Skin epidermis (tissue), 12 donors: ENCODE measurements around the gene TNN.
"Not testable (repeated sequence)": the region's sequence is repeated elsewhere in the genome, so short reads cannot be mapped to it uniquely, and the experiment has no call there.

Experiments used
- H3K27ac ChIP-seq, 21 experiments: fragments of 200-600 bp; sonication (generic) in 11 of 21; one replicate each; pipeline ENCODE4 v1.5.0; 2020; ENCODE audit warnings: mild to moderate bottlenecking in 3 of 21, inconsistent platforms in 2 of 21, moderate library complexity in 2 of 21
- H3K4me3 ChIP-seq, 7 experiments: fragments of 200-600 bp; sonication (generic) in 2 of 7; one replicate each; pipeline ENCODE4 v1.5.0; 2020; ENCODE audit warnings: inconsistent platforms in 2 of 7, mild to moderate bottlenecking in 2 of 7, moderate library complexity in 1 of 7

The TNN gene, protein sequence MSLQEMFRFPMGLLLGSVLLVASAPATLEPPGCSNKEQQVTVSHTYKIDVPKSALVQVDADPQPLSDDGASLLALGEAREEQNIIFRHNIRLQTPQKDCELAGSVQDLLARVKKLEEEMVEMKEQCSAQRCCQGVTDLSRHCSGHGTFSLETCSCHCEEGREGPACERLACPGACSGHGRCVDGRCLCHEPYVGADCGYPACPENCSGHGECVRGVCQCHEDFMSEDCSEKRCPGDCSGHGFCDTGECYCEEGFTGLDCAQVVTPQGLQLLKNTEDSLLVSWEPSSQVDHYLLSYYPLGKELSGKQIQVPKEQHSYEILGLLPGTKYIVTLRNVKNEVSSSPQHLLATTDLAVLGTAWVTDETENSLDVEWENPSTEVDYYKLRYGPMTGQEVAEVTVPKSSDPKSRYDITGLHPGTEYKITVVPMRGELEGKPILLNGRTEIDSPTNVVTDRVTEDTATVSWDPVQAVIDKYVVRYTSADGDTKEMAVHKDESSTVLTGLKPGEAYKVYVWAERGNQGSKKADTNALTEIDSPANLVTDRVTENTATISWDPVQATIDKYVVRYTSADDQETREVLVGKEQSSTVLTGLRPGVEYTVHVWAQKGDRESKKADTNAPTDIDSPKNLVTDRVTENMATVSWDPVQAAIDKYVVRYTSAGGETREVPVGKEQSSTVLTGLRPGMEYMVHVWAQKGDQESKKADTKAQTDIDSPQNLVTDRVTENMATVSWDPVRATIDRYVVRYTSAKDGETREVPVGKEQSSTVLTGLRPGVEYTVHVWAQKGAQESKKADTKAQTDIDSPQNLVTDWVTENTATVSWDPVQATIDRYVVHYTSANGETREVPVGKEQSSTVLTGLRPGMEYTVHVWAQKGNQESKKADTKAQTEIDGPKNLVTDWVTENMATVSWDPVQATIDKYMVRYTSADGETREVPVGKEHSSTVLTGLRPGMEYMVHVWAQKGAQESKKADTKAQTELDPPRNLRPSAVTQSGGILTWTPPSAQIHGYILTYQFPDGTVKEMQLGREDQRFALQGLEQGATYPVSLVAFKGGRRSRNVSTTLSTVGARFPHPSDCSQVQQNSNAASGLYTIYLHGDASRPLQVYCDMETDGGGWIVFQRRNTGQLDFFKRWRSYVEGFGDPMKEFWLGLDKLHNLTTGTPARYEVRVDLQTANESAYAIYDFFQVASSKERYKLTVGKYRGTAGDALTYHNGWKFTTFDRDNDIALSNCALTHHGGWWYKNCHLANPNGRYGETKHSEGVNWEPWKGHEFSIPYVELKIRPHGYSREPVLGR (N-terminal part only)

DNA sequence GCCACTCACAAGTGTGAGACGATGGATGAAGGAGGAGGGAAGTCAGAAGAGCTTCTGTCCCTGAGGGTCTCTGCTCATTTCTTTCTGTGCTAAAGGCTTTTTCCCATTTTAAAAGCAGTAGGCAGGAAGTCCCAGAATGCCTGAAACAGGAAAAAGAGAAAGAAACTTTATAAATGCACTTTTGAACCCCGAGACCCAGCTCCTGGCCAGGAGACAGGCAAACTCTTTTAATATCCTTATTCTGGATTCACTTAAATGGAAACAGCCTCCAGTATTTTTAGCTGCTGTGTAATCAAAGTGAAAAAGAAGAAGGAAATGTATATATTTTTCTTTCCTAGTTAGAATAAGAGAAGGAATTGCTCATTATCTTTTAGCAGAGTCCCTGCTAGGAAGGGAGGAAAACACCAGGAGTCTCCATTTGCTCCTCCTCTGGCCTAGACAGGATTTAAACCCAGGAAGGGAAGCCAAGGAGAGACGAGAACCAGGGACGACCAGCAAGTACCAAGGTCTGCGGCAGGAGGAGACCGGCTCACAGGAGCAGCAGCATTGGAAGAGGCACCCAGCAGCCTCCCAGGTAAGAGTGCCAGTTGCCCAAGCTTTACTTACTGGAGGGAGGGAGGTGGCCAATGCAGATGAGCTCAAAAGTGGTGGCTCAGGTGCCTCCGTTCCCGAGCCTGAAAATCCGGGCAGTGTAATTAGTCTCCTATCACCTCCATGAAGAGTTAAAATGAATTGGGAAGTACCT, at the start of gene TNN:
TNN (plus strand) TSS at position 472 of the 745 bp plus-strand sequence. CDS start 9,586 bp downstream, outside the sequence.
- Histone ChIP-seq H3K27ac (no peak within 1 kb of the TSS), H3K4me3 (no peak within 1 kb of the TSS)

GRCh38 chr1:175019524-175019923, 48.1 kb upstream of the TNN start:
- Histone ChIP-seq H3K4me3 (no peak overlapping the region), H3K27ac (no peak overlapping the region)

DNA sequence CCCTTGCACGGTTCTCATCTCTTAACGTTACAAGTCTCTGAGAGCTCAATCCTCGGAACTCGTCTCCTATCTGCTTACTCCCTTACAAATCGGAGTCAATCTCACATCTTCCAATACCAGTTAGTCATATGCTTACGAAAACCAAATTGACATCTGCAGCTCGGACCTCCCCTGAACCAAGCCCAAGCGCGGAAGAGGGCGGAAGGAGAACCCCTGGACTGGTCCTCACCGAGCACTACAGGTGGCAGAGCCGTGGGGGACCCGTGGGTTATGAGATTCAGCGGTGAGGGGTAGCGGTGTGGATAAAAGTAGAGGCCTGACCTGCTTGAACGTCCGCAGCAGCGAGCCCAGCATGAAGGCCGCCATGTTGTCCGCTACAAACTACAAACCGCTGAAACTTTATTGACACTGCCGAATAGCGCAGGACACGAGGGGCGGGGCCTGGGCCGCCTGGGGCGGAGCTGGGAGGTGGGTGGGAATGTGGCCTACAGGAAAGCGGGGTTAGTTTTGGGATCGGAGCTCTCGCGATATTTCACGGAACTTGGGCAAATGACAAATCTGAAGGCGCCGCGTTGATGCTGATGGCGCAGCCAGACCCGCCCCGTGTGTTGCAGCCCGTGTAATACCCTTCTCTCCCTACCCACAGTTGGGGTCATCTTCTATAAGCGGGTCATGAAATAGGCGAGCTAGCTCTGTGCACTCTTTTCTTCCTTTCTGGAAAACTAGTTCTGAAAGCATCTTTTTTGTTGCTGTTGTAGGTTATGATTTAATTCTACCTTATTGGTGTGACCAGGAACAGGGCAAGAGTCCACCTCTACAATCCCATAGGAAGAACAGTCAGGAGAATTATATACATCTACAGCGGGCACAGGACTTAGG, 44.4 kb upstream of the TNN start, which contains the start of gene MRPS14:
MRPS14 (minus strand) TSS at position 383 of the 879 bp plus-strand sequence; CDS start at position 366, 17 bp downstream.
- Histone ChIP-seq H3K4me3 (peak within 1 kb of the TSS; percentile 67 to 93 (median 80)), H3K27ac (peak within 1 kb of the TSS; percentile 4 to 92 (median 85))

DNA sequence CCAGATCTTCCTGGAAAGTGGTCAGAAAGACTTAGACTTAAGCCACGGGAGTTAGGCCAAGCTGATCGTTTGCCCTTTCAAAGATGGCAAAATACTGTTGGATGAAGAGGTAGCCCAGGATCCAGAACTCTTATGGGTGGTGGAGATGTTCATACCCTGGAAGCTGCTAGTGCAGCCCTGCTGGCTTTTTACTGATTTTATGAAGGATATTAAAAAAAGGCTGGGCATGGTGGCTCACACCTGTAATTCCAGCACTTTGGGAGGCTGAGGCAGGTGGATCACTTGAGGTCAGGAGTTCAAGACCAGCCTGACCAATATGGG, 43.8 kb upstream of the TNN start:
- H3K27ac ChIP-seq: peak overlapping the region in 18 of 21 experiments; percentile 60 to 92 (median 86)
- peak overlapping the region; percentile 67 to 93 (median 80) for H3K4me3 ChIP-seq

DNA sequence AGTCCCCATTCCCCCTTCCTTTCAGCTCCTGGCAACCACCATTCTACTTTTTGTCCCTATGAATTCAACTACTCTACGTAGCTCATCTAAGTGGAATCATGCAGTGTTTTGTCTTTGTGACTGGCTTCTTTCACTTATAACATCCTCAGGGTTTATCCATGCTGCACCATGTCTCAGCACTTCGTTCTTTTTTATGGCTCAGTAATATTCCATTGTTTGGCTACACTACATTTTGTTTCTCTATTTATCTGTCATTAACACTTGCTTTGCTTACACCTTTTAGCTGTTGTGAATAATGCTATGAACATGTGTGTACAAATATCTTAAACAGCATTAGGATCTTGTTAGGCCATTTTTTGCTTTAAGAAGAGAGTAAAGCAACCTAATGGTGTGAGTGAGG, 42.9 kb upstream of the TNN start:
- peak overlapping the region in 1 of 21 experiments; percentile 6 for H3K27ac ChIP-seq
- no peak overlapping the region for H3K4me3 ChIP-seq

DNA sequence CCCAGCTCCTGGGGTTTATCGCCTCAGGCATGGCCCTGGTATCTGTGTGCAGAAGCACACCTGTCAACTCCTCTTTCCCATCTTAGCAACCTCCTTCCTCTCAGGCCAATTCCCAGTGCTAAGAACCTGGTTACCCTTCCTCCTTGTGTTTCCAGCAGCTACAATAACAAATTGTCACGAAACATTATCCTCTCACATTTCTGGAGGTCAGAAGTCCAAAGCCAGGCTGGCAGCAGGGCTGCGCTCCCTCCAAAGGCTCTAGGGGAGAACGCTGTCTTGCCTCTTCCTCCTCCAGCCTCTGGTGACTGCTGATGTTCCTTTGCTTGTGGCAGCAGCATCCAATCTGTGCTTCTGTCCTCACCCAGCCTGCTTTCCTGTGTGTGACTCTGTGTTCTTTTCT, 33.7 kb upstream of the TNN start:
- Histone ChIP-seq H3K27ac (no peak overlapping the region), H3K4me3 (no peak overlapping the region)

DNA sequence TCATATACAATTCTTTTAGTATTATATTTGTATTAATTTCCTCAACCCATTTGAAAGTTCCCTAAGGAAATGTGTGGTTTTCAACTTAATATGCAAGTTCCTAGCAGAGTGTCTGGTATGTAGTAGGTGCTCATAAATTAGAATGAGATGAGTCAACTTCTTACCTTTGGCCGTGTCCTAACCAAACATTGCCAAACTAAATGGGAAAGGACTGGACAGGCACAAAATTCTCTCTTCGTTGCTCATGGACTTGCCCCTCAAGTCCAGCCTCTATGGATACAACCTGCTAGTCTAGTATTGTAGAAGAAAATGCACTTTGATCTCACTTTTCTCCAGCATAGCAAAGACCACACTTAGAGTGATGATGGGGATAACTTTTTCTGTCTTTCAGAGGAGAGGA, 32.9 kb upstream of the TNN start:
- Histone ChIP-seq H3K4me3 (no peak overlapping the region), H3K27ac (no peak overlapping the region)

DNA sequence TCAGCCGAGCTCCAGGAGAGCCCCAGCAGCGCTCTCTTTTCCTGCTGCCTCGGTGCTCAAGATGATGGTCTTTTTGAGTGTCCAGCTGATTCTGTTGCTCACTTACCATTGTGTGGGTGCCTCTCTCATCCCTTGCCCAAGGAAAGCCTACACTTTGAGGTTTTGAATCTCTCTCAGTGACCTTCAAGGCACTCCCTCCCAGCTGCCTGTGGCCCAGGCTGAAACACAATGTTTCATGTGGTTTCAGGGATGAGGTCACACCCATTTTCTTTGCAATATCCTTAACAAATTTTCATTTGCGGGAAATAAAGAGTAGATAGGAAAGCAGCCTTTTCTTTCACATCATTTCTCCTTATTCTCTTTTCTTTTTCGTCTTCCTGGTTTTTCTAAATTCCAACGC, 31.8 kb upstream of the TNN start:
- H3K27ac ChIP-seq: peak overlapping the region in 2 of 21 experiments; percentile 51 to 52
- H3K4me3 ChIP-seq: no peak overlapping the region

DNA sequence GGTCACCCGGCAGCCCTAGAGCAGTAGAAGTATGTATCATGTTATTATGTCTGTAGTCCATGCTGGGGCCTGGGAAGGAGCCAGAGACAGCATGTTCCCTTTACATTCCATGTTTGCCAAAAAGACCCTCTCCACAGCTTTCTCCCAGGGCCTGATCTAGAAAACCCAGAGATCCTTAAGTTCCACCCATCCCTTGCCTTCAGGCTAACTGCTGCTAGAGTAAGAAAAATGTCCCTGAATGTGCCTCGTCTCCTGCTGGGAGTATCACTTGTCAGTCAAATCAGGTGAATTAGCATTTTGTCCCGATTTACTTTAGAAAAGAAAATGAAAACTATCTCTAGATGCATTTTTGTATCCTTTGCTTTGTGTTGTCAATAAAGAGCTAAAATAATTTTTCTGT, 31.2 kb upstream of the TNN start:
- Histone ChIP-seq H3K4me3 (no peak overlapping the region), H3K27ac (peak overlapping the region in 3 of 21 experiments; percentile 47 to 52 (median 51))

DNA sequence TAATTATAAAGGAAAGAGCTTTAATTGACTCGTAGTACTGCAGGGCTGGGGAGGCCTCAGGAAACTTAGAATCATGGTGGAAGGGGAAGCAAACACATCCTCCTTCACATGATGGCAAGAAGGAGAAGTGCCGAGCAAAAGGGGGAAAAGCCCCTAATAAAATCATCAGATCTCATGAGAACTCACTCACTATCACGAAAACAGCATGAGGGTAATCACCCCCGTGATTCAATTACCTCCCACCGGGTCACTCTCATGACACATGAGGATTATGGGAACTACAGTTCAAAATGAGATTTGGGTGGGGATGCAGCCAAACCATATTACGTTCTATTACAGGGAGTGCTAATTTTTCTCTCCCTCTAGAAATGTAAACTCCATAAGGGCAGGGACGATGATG, 30.2 kb upstream of the TNN start:
- Histone ChIP-seq H3K4me3 (no peak overlapping the region), H3K27ac (peak overlapping the region in 2 of 21 experiments; percentile 41 to 52)

- peak overlapping the region in 3 of 21 experiments; percentile 37 to 54 (median 45) for H3K27ac ChIP-seq
- H3K4me3 ChIP-seq: no peak overlapping the region
These were observed 27.2 kb upstream of the TNN start for GRCh38 chr1:175040324-175040879.

DNA sequence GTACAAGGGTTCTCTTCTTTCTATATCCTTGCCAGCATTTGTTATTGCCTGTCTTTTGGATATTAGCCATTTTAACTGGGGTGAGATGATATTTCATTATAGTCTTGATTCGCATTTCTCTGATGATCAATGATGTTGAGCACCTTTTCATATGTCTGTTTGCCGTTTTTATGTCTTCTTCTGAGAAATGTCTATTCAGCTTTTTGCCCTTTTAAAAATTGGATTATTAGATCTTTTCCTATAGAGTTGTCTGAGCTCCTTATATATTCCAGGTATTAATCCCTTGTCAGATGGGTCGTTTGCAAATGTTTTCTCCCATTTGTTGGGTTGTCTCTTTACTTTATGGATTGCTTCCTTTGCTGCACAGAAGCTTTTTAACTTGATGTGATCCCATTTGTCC, 25.0 kb upstream of the TNN start:
- Histone ChIP-seq H3K4me3 (no peak overlapping the region), H3K27ac (no peak overlapping the region)

- no peak overlapping the region for H3K27ac ChIP-seq
- no peak overlapping the region for H3K4me3 ChIP-seq
These were observed 23.8 kb upstream of the TNN start for GRCh38 chr1:175043824-175044223.

GRCh38 chr1:175044591-175044990, 23.0 kb upstream of the TNN start:
- H3K4me3 ChIP-seq, H3K27ac ChIP-seq: not testable (repeated sequence)

- Histone ChIP-seq H3K27ac (no peak overlapping the region), H3K4me3 (no peak overlapping the region)
These were observed 22.5 kb upstream of the TNN start for GRCh38 chr1:175045097-175045496.

DNA sequence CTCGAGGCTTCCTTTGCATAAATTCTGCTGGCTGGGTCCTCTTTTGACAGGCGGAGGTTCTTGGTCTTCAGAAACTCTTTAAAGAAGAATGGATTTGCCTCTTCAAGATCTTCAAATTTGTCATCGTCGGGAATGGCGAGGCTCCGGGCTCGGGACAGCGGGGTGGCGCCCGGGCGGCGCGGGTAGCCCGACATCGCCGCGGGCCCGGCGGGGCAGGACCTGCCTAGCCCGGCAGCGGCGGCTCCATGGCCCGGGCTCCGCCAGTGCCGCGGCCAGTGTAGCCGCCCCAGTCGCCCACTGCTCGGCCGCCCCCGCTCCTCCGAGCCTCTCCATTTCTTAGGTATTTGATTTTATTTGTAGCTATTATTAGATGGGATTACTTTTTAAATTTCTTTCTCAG, 22.1 kb upstream of the TNN start:
- Histone ChIP-seq H3K4me3 (no peak overlapping the region), H3K27ac (no peak overlapping the region)

GRCh38 chr1:175050992-175051391, 16.6 kb upstream of the TNN start:
- Histone ChIP-seq H3K27ac (no peak overlapping the region), H3K4me3 (no peak overlapping the region)

DNA sequence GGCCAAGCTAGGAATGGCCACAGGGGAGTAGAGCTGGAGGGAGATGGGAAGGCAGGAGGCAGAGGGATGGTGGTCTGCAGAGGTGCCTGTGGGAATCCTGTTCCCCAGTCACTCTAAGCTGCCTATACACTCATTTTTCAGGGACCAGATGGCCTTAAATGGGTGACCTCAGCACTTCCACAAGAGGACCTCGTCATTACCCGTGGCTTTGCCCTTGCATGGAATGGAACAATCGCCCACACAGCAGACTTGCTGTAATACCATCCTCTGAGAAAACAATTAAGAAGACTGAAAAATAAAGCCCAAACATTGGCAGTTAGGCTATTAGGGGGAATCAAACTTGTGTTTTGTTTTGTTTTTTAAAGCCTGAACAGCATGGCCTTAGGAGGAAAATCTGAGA, 12.9 kb upstream of the TNN start:
- Histone ChIP-seq H3K27ac (peak overlapping the region in 1 of 21 experiments; percentile 46), H3K4me3 (no peak overlapping the region)
